GM18502 (cell line): ENCODE data around the gene FLYWCH1.

Source experiments
- ATAC-seq: cut with Tn5 transposase; IDR thresholded peaks from one replicate; pipeline ENCODE4 v1.9.1; 2021; ENCODE audit warnings: mild to moderate bottlenecking; ENCODE audit not compliant: unreplicated experiment, poor library complexity

FLYWCH1 gene

GRCh38 chr16:2911638-2912329 is at the start of gene FLYWCH1:
FLYWCH1 (plus strand) TSS chr16:2911931; CDS start chr16:2929686, 17,755 bp downstream.
- ATAC-seq = peak; percentile 87

GRCh38 chr16:2865651-2866050 is 46.1 kb upstream of the FLYWCH1 start:
- ATAC-seq = no peak

DNA sequence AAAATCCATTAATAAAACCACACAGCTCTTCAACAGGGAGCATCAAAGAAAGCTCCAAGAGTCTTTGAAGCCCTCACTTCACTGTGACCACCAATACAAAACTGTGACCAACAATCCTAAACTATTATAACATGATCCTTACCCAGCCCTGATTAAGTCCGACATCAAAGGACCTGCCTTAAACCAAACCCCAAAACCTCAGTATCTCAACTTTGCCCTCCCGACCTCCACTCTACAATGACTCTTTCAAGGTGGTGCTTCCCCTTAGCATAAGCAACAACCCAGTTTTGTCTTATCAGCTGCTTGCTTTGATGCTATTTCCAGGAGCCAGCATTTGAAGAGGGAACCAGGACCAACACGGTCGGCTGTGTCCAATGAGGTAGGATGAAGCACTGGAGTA is 45.3 kb upstream of the FLYWCH1 start:
- ATAC-seq = no peak

- no peak for ATAC-seq
Measured at GRCh38 chr16:2867661-2867986, 44.1 kb upstream of the FLYWCH1 start.

DNA sequence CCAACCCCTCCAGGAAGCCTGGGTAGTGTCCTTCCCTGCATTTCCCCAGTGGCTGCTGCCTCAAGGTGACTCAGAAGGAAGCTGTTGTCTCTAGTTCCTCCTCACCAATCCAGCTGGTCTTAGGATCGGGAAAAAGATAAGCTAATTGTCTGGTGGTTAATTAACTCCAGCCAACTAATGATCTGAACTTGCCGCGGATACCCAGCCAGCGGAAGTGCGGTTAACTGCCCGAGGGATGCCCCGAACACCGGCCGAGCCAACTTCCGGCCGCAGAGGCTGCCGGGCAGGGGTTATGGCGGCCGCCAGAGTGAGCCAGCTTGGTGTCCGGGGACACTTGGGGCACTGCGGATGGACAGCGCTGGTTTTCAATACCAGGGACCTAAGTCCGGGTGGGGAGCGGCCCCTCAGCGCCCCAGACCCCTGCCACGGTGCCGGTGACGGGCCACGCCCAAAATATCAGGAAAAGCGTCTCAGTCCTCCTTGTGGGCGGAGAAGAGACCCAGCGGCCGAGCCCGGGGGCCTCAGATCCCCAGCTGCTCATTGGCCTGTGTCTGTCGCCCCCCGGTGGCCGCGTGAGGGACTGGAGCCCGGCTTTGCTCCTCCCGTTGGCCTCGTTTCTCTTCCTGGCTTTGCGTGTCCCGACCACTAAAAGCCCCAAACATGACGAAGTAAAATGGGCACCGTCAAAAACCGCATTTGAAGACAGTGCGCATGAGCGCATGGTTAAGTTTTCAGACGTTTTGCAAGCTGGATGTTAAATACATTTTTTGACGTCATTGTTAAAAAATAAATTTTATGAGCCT is 43.5 kb upstream of the FLYWCH1 start:
- peak; percentile 92 for ATAC-seq

GRCh38 chr16:2871926-2872325 is 39.8 kb upstream of the FLYWCH1 start:
- no peak for ATAC-seq

GRCh38 chr16:2874032-2874911 is 37.5 kb upstream of the FLYWCH1 start:
- ATAC-seq = no peak

DNA sequence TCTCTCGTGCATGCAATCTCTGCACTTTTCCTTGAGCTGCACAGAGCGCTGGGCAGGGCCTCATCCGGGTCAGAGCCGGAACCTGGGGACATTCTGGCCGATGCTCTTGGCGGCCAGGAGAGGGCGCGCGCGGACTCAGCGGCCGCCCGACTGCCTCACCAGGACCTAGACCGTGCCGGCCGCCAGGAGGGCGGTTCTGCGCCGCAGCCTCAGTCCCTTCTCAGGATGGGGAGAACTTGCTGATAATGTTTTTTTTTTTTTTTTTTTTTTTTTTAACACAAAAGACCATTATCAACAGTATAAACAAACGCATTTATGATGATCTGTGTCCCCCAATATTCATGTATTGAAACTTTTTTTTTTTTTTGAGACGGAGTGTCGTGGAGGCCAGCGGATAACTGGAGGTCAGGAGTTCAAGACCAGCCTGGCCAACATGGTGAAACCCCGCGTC is 36.8 kb upstream of the FLYWCH1 start:
- ATAC-seq = peak; percentile 65

DNA sequence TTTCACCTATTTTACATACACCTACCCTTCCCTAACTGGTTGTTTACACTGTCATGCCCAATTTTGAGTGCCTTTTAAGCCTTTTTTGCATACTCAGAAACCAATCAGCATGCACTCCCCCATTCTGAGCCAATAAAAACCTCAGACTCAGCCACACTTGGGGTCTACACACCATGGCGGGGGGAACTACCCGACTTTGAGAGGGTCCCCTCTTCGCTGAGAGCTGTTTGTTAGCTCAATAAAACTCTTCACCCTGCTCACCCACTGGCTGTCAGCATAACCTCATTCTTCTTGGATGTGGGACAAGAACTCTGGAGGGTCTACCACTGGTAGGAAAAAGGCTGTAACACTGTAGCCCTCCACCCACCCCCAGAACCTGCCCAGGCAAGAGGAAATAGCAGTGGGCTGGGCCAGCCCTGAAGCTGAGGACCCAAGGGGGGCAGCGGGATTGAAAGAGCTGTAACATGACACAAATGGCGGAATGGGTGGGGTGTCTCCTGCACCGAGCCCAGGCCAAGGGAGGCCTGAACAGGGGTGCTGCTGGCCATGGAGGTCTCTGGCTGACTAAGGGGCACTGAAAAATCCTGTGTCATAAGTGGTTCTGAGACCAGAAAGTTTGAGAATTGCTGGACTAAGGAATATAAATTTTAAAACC is 31.8 kb upstream of the FLYWCH1 start:
- ATAC-seq = no peak

DNA sequence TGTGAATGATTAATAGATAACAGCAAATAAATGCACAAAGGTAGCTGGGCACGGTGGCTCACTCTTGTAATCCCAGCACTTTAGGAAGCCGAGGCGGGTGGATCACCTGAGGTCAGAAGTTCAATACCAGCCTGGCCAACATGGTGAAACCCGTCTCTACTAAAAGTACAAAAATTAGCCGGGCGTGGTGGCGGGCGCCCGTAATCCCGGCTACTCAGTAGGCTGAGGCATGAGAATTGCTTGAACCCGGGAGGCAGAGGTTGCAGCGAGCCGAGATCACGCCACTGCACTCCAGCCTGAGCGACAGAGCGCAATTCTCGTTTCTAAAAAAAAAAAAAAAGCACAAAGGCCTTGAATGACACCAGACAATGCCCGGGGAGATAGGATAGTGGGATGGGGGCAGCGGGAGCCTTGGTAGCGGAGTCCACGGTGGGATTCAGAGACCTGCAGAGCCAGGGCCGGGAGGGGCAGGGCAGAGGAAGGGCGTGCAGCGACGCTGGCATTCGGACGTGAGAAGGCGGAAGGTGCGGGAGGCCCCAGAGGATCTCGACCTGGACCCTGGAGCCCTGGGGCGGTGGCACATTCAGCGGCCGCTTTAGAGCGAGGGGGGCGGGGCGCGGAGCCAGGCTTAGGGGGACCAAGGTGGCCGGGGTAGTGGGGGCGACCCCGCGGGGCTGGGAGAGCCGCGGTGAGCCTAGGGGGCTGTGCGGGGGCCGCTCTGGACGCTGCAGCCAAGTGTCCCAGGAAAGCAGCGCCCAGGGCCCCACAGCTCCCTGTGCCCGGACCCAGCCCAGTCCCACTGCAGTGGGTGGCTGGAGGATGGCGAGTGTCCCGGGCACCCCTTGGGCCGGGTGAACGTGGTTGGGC is 29.7 kb upstream of the FLYWCH1 start:
- peak; percentile 17 for ATAC-seq

DNA sequence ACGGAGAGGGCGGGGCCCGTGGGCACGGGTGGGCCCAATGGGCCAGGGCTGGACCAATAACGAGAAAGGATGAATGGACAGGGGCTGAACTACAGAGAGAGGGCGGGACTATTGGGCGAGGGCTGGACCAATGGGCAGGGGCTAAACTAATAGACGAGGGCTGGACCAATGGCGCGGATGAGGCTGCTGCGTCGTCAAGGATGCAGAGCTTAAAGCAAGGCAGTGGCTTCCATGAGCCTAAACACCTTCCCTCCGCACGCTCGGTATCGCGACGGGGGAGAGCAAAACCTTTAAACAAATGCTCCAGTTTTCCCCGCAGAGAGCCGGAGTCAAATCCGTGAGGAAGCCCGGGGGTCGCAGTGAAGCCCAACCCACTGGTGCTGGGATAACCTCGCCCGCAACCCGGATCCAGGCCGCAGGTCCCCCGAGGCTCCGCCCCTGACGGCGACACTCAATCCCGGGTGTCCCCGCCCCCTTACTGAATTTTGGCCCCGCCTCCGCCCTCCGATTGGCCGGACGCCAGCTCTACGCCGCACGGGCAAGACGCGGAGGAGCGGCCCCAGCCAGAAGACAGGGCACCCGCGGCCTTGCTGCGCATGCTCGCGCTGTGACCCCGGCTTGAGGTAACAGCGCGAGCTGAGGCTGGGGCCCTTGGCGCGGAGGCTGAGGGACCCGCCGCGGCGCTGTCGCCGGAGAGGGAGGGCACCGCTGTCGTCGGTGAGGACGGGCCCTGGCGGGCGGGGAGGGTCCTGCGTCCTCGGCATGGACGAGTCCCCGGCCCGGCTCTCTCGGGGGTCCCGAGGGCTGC is 28.9 kb upstream of the FLYWCH1 start, which contains the start of gene FLYWCH2:
TSS of gene FLYWCH2 (plus strand) at position 566 of the 808 bp plus-strand sequence. CDS start 13,235 bp downstream, outside the sequence.
- ATAC-seq = peak; percentile 90

DNA sequence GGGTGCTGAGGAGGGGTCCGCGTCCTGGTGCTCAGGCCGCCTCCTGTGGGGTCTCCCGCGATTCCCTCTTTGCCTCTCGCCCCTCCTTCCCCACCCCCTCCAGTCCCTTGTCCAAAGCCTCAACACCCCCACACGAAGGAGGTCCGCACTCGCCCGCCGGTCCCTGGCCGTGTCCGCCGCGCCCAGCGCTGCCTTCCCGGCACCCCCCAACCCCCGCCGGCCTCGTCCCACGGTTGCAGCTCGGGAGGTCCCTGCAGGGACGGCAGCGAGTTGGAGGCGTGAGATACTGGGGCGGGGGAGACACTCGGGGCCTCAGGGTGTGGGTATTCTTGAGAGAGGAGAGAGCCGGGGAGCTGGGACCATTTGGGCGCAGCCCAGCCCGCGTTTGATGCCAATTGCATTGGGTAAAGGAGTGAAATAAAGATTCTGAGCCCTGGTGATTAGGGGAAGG is 28.2 kb upstream of the FLYWCH1 start:
- no peak for ATAC-seq

DNA sequence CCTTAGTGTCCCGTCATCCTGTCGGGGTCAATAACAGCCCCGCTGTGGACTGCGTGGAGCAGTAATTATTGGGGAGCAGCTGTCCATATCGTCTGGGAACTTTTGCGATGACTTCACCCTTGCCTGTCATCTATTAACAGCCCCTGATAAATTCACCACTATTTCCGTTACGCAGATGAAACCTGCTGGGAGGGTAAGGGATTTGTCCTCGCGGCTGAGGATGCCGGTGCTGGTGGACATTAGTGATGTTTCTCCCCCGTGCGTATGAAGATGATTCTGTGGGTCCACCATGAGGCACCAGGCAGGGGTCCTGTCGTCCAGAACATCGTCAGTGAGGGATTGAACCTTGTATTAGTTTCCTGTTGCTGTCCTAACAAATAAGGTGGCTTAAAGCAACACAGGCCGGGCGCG is 27.7 kb upstream of the FLYWCH1 start:
- ATAC-seq = no peak

DNA sequence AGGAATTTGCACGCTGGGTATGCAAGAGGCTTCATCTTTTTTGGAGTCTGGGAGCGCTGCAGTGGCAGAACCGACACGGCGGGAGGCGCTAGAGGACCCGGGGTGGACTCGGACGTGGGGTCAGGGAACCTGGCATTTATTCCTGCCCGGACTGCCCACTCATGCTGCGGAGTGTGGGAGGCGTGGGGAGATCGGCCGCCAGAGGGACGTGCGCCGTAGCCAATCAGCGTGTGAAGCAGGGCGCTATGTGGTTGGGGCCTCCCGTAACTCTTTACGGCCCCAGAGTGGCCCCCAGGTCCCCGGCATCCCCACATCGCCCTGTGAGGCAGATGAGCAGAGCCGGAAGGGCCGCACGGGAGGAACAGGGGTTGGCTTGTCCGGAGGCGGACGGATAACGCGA is 17.5 kb upstream of the FLYWCH1 start:
- ATAC-seq = no peak

DNA sequence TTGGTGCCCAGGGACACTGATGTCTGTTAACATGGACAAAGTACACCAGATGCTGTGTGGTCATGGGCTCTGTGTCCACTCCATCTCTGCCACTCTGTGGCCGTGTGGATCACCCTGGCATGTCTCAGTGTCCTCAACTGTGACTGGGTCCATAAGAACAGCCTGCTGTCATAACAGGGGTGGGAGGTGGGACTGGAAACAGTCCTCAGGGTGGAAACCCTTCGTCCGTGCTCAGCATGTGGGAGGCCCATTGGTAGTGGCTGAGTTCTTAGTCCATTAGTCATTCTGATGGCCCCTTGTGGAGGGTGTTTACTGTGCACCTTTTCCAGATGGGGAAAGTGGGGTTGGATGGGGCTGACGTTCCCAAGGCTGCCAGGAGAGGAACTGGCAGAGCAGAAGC is 15.9 kb upstream of the FLYWCH1 start:
- no peak for ATAC-seq

DNA sequence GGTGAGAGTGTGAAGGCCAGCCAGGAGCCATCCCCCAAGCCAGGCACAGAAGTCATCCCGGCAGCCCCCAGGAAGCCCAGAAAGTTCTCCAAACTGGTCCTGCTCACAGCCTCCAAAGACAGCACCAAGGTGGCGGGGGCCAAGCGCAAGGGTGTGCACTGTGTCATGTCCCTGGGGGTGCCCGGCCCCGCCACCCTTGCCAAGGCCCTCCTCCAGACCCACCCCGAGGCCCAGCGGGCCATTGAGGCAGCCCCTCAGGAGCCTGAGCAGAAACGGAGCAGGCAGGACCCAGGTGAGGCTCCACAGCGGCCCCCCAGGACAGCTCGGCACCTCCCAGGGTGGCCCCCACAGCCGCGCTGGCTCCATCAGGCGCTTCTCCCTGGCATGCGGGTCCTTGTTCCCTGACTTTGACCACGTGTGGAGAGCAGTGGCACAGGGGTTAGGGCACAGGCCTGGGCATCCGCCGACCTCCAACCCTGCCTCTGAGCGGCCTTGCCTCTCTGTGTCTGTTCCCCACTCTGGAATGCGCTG is 15.2 kb upstream of the FLYWCH1 start:
- no peak for ATAC-seq

DNA sequence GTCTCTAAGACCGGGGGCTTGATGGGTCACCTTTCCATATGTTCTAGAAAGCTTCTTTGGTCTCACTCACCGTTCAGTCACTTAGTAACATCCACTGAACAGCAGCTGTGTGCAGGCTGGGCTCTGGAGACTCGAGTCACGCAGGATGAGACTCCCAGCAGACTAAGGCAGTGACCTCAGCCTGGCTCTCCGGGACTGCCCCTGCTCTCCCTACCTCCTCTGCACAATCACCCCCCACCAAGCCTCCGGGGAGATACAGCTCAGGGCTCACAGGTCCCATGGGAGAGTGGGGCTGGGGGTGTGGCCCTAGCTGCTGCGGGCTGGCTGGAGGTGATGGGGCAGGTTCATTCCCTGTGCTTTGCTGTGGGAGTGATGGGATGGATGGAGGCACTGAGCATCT is 14.6 kb upstream of the FLYWCH1 start:
- no peak for ATAC-seq
